Fibroblast of the aortic adventitia (primary cell): ENCODE measurements around the gene CTTNBP2NL. TPM values are rescaled to one million over a fixed set of nuclear protein-coding genes. Genes with fewer than 3 reads are reported as not detected.

Experiments
- DNase-seq: peaks from one replicate; pipeline ENCODE4 v3.0.0-alpha.2; 2010; ENCODE audit warnings: low read depth
- H3K4me3 ChIP-seq: 2 replicates; pipeline ENCODE4 v1.5.1; 2011; ENCODE audit warnings: low read depth, mild to moderate bottlenecking, control low read depth, low read length, moderate library complexity
- total RNA-seq: library from RNA; depleted of rRNA; stranded (reverse); fragments of >200 nt; gene quantifications from 2 replicates; pipeline ENCODE4 v1.2.3, GENCODE V29; 2012; ENCODE audit warnings: low replicate concordance
- TF ChIP-seq, protein P1 (sequence below): IDR thresholded peaks from 2 replicates; pipeline ENCODE4 v1.5.1; 2011; ENCODE audit warnings: mild to moderate bottlenecking, low read length, control low read depth, inconsistent platforms; ENCODE audit not compliant: insufficient read depth

CTTNBP2NL gene, protein sequence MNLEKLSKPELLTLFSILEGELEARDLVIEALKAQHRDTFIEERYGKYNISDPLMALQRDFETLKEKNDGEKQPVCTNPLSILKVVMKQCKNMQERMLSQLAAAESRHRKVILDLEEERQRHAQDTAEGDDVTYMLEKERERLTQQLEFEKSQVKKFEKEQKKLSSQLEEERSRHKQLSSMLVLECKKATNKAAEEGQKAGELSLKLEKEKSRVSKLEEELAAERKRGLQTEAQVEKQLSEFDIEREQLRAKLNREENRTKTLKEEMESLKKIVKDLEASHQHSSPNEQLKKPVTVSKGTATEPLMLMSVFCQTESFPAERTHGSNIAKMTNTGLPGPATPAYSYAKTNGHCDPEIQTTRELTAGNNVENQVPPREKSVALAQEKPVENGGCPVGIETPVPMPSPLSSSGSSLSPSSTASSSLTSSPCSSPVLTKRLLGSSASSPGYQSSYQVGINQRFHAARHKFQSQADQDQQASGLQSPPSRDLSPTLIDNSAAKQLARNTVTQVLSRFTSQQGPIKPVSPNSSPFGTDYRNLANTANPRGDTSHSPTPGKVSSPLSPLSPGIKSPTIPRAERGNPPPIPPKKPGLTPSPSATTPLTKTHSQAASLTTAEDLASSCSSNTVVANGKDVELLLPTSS
- 24.4 and 27.0 TPM in 2 replicates for total RNA-seq

DNA sequence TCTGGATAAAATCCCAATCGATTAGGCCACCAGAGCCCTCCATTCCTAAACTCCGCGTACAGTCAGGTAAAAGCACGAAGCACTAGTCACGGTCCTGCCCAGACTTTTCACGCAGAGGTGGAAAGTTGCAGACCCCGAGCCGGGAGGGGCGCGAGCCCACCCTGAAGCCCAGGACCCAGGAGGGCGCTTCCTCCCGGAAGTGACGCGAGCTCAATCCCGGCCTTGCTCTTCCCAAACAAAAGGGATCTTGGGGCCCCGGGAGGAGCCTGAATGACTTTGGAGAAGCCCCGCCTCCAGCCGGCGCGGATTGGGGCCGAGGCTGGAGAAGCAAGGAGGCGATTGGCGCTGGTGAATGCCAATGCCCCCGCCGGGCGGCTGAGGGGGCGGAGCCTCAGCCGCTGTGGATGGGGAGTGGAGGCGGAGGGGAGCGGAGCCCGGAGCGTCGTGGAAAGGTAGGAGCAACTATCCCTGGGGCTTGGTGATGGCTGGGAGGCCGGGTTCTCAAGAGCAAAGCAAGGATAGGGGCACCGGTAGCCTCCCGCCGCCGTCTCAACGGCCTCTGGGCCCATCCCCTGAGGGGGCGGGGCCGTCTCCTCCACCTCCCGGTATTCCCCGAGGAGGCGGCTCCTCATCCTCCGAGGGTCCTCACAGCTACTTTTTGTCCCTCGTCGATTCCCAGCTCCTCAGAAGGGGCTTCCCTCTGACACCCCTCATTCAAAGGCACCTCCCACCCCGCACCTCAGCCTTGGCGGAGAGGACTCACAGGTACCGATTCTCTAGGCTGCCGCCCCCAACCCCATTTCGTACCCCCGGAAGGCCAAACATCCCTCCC lies at the start of gene CTTNBP2NL:
CTTNBP2NL (plus strand) TSS at position 394 of the 832 bp plus-strand sequence. CDS start 19,952 bp downstream, outside the sequence.
- TF ChIP-seq, protein P1, sequence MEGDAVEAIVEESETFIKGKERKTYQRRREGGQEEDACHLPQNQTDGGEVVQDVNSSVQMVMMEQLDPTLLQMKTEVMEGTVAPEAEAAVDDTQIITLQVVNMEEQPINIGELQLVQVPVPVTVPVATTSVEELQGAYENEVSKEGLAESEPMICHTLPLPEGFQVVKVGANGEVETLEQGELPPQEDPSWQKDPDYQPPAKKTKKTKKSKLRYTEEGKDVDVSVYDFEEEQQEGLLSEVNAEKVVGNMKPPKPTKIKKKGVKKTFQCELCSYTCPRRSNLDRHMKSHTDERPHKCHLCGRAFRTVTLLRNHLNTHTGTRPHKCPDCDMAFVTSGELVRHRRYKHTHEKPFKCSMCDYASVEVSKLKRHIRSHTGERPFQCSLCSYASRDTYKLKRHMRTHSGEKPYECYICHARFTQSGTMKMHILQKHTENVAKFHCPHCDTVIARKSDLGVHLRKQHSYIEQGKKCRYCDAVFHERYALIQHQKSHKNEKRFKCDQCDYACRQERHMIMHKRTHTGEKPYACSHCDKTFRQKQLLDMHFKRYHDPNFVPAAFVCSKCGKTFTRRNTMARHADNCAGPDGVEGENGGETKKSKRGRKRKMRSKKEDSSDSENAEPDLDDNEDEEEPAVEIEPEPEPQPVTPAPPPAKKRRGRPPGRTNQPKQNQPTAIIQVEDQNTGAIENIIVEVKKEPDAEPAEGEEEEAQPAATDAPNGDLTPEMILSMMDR = no peak
- peak within 1 kb of the TSS; percentile 99 for H3K4me3 ChIP-seq
- DNase-seq = peak; percentile 93

DNA sequence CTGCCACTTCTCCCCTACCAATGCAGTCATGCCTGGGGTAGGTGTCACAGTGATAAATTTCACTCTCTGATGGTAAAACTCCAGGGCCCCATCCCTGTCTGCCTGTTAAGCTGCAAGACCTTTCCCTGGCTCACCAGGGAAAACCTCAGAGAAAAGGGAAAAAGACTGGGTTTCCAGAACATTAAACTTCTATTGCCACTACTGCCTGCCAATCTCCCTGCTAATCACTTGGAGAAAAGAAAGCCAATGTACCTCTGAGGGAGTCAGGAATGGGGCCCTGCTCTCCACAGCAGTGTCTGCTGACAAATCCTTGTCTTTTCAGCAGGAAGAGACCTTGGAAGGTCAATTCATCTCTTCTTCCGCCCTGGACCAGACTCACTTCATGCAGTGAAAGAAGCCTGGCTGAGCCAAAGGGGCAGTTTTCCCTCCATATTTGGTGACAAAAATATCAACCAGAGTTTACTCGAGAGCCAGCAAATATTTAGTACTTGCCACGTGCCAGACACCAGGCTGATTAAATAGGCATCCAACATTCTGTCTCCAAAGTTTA lies 49.1 kb upstream of the CTTNBP2NL start:
- H3K4me3 ChIP-seq = no peak overlapping the region
- TF ChIP-seq, protein P1 = no peak
- DNase-seq = no peak

DNA sequence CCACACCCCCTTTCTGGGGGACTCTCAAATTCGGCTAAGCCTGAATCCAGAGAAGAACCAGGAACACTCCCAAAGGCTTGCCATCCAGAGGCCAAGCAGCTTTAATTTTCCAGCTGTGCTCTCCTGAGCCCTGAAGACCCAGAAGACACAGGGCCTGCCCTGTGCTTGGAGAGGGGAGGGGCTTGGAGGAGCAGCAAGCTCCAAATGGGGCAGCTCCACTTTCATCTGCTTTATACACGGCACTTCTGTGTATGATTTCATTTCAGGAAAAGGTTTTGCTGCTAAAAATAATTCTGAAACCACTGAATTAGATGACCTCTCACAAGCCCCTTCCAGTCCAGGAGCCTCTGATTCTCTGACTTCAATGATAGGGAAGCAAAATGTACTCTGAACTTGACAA lies 39.2 kb upstream of the CTTNBP2NL start:
- no peak for DNase-seq
- TF ChIP-seq, protein P1 = no peak
- H3K4me3 ChIP-seq = no peak overlapping the region

DNA sequence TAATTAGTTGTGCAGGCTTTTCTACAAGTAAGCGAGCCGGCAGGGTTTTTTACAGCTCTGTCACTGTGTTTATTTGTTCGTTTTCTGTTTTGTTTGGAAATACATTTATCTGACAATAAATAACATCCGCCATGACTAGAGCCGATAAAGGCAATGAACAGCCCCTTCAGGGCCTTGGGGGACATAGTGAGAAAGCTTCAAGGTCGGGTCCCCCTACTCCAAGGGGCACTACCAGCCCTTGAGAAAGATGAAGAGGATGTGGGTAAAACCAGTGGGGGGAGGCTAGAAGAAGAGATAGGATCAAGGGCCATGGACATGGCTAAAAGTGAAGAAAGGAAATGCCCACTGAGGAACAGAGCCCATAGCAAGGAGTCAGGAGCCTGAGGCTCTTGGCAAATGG lies 38.5 kb upstream of the CTTNBP2NL start:
- DNase-seq = no peak
- no peak overlapping the region for H3K4me3 ChIP-seq
- TF ChIP-seq, protein P1 = no peak

DNA sequence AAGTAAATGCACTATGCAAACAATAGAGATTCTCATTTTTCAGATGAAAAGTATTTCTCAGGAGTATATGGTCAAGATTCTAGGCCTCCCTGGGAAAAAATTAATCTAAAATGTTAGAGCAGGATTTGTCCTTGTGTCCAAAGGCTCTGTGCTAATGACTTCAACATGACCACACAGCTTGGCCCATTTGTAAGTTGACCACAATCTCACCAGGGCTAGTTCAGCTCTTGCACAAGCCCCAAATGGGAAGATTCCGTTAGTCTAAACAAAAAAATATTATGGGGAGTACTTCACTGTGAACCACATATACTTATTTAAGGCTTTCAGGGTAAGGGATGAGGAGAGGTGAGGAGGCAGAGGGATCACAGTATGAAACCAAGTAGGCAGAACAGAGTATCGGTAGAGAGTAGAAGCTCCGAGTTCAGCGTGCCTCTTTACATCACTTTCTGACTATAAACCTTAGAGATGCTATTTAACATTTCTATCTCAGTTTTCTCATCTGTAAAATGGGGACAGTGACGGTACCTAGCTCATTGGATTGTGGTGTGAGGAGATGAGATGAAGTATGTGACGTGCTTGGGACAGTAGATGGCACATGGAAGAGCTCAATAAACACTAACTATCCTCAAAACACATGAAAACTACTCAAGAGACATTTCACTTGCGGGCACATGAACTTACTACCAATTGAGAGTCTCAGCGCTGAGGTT lies 37.8 kb upstream of the CTTNBP2NL start:
- TF ChIP-seq, protein P1 = no peak
- peak; percentile 32 for DNase-seq
- H3K4me3 ChIP-seq = no peak overlapping the region
